Calu3 (cell line): ENCODE results near the gene KIF4A. TPM values are rescaled to one million over a fixed set of nuclear protein-coding genes. Genes with fewer than 3 reads are reported as not detected.

ENCODE experiments used
- BruUV-seq: library from RNA; stranded (reverse); fragments of 400-500 nt; replicated peaks from 2 replicates; lab custom pipeline; 2021; lab: Mats Ljungman, UMichigan
- CTCF ChIA-PET: fragments of 300-600 bp; sonication (Branson Sonifier 250); formaldehyde crosslinking; loops from one replicate; lab custom pipeline; 2022; ENCODE audit warnings: antibody characterized with exemption; lab: Charles Lee
- DNase-seq: peaks from one replicate; pipeline ENCODE4 v3.0.0; 2022
- H3K27ac Mint-ChIP-seq: one replicate; pipeline ENCODE4 v1.8.0; 2022; ENCODE audit warnings: mixed read lengths; ENCODE audit not compliant: unreplicated experiment
- H3K27me3 Mint-ChIP-seq: one replicate; pipeline ENCODE4 v1.8.0; 2022; ENCODE audit warnings: mixed read lengths; ENCODE audit not compliant: unreplicated experiment
- H3K36me3 Mint-ChIP-seq: one replicate; pipeline ENCODE4 v1.8.0; 2022; ENCODE audit warnings: mild to moderate bottlenecking, moderate library complexity, mixed read lengths; ENCODE audit not compliant: insufficient read depth, unreplicated experiment
- H3K4me1 Mint-ChIP-seq: one replicate; pipeline ENCODE4 v1.8.0; 2022; ENCODE audit warnings: mild to moderate bottlenecking, low read depth, mixed read lengths; ENCODE audit not compliant: unreplicated experiment
- H3K4me3 Mint-ChIP-seq: one replicate; pipeline ENCODE4 v1.8.0; 2022; ENCODE audit warnings: mild to moderate bottlenecking, low read depth, moderate library complexity, mixed read lengths; ENCODE audit not compliant: unreplicated experiment
- H3K9me3 Mint-ChIP-seq: one replicate; pipeline ENCODE4 v1.8.0; 2022; ENCODE audit warnings: low read depth, mixed read lengths; ENCODE audit not compliant: unreplicated experiment
- CTCF ChIP-seq: fragments of 200-600 bp; IDR thresholded peaks from one replicate; pipeline ENCODE4 v1.8.0; 2022; ENCODE audit warnings: antibody characterized with exemption; ENCODE audit not compliant: unreplicated experiment
- intact Hi-C: fragments of 100-400 bp; cut with micrococcal nuclease; formaldehyde crosslinking; loops from one replicate; pipeline ENCODE4 v1.10.0; 2022; ENCODE audit not compliant: unreplicated experiment
- total RNA-seq: library from RNA; stranded (reverse); gene quantifications from 2 replicates; pipeline ENCODE4 v1.2.3, GENCODE V29; 2022

KIF4A gene
- total RNA-seq, 1 experiment from 2014 or later: 30.9 TPM

- Mint-ChIP-seq H3K27ac (no peak overlapping the region), H3K4me3 (no peak overlapping the region), H3K4me1 (no peaks in the 10 kb centered on the region), H3K36me3 (peaks cover 6% of the 10 kb centered on the region), H3K27me3 (no peaks in the 10 kb centered on the region), H3K9me3 (no peaks in the 10 kb centered on the region)
- no peak for TF ChIP-seq CTCF
- DNase-seq: no peak
- CTCF ChIA-PET: no interaction called here
- intact Hi-C loops: no loop called here
- no TSS peak for BruUV-seq
Observed at GRCh38 chrX:70402721-70403120, 112.8 kb downstream of the KIF4A start.

GRCh38 chrX:70405003-70405402 is 115.1 kb downstream of the KIF4A start:
- H3K4me3 Mint-ChIP-seq: no peak overlapping the region
- no peak overlapping the region for H3K27ac Mint-ChIP-seq
- intact Hi-C loops: no loop called here
- CTCF ChIA-PET: no interaction called here
- DNase-seq: no peak
- H3K9me3 Mint-ChIP-seq: no peaks in the 10 kb centered on the region
- BruUV-seq: no TSS peak
- H3K27me3 Mint-ChIP-seq: no peaks in the 10 kb centered on the region
- TF ChIP-seq CTCF: no peak
- H3K36me3 Mint-ChIP-seq: peaks cover 6% of the 10 kb centered on the region
- H3K4me1 Mint-ChIP-seq: no peaks in the 10 kb centered on the region

- no TSS peak for BruUV-seq
- Mint-ChIP-seq H3K9me3 (no peaks in the 10 kb centered on the region), H3K4me3 (no peak overlapping the region), H3K36me3 (peaks cover 4% of the 10 kb centered on the region), H3K27ac (no peak overlapping the region), H3K27me3 (no peaks in the 10 kb centered on the region), H3K4me1 (no peaks in the 10 kb centered on the region)
- intact Hi-C loops: no loop called here
- no peak for DNase-seq
- no peak for TF ChIP-seq CTCF
- CTCF ChIA-PET: no interaction called here
Observed at GRCh38 chrX:70410921-70411320, 121.0 kb downstream of the KIF4A start.

- Mint-ChIP-seq H3K4me3 (no peak overlapping the region), H3K27me3 (no peaks in the 10 kb centered on the region), H3K4me1 (no peaks in the 10 kb centered on the region), H3K27ac (no peak overlapping the region), H3K36me3 (peaks cover 4% of the 10 kb centered on the region), H3K9me3 (no peaks in the 10 kb centered on the region)
- no TSS peak for BruUV-seq
- DNase-seq: no peak
- intact Hi-C loops: no loop called here
- no peak for TF ChIP-seq CTCF
- CTCF ChIA-PET: no interaction called here
Observed at GRCh38 chrX:70411475-70411874, 121.6 kb downstream of the KIF4A start.
